HepG2 (cell line): Measurements from ENCODE around the gene ZNF74. TPM values are rescaled to one million over a fixed set of nuclear protein-coding genes. Genes with fewer than 3 reads are reported as not detected.

ENCODE experiments used
- ATAC-seq: fragments of 200-7000 bp; cut with Tn5 transposase; 3 replicates; pipeline ENCODE4 v1.9.1; 2020; ENCODE audit warnings: mild to moderate bottlenecking, moderate library complexity
- BruUV-seq: library from RNA; stranded (reverse); fragments of 400-500 nt; replicated peaks from 2 replicates; lab custom pipeline; 2021; lab: Mats Ljungman, UMichigan
- CTCF ChIA-PET: fragments of 300-600 bp; formaldehyde crosslinking; extraction: SDS; loops from one replicate; lab custom pipeline; 2021; ENCODE audit warnings: low total read pairs, inconsistent platforms, low intra/inter-chr PET ratio; lab: Yijun Ruan, JAX
- POLR2A ChIA-PET: fragments of 350-600 bp; sonication (Branson Sonifier 250); formaldehyde crosslinking; loops from one replicate; lab custom pipeline; 2020; ENCODE audit warnings: antibody characterized with exemption, inconsistent platforms; lab: Yijun Ruan, JAX
- DNase-seq: peaks from one replicate; pipeline ENCODE4 v3.0.0-alpha.2; 2015; ENCODE audit warnings: low spot score
- FAIRE-seq: peaks from 3 replicates; lab custom pipeline; 2011; peaks lifted over from hg19 to GRCh38; lab: Jason Lieb, UNC
- H2AFZ ChIP-seq: one replicate; pipeline ENCODE4 v1.6.1; 2011; ENCODE audit warnings: low read length, inconsistent platforms
- H3K27ac ChIP-seq: fragments of 300-600 bp; 3 replicates; pipeline ENCODE4 v1.8.0; 2011; ENCODE audit warnings: mixed run types, mild to moderate bottlenecking, mixed read lengths, low read length, inconsistent platforms; ENCODE audit not compliant: insufficient read depth; ENCODE audit errors: extremely low read length
- H3K27me3 ChIP-seq, 2 experiments: fragments of 200-600 bp in 1 of 2; 2 replicates in 1 of 2; 3 replicates in 1 of 2; pipeline versions ENCODE4 v1.6.0 to v1.8.0; 2011; ENCODE audit warnings: low read length in 2 of 2, mild to moderate bottlenecking in 2 of 2, moderate library complexity in 2 of 2, inconsistent platforms in 1 of 2; ENCODE audit not compliant: insufficient read depth in 2 of 2, control insufficient read depth in 1 of 2
- H3K36me3 ChIP-seq, 2 experiments: fragments of 200-600 bp in 1 of 2; replicated peaks in 1 of 2; 2 replicates in 1 of 2; 3 replicates in 1 of 2; pipeline versions ENCODE4 v1.5.1 to v1.8.0; 2011; ENCODE audit warnings: low read length in 2 of 2, inconsistent platforms in 1 of 2; ENCODE audit not compliant: insufficient read depth in 2 of 2, control insufficient read depth in 1 of 2
- H3K4me1 ChIP-seq: 2 replicates; pipeline ENCODE4 v1.5.1; 2012; ENCODE audit warnings: low read length, inconsistent platforms; ENCODE audit not compliant: insufficient read depth
- H3K4me2 ChIP-seq: 2 replicates; pipeline ENCODE4 v1.6.0; 2011; ENCODE audit warnings: low read depth, low read length, inconsistent platforms
- H3K4me3 ChIP-seq, 3 experiments: fragments of 200-600 bp in 1 of 3; sonication (generic), shearing (Covaris generic) in 1 of 3; replicated peaks in 1 of 3; 2 replicates each; pipeline ENCODE4 v1.5.1; 2011 to 2016; ENCODE audit warnings: low read length in 3 of 3, inconsistent platforms in 2 of 3, low read depth in 2 of 3, mild to moderate bottlenecking in 2 of 3, control low read depth in 1 of 3, mixed read lengths in 1 of 3; ENCODE audit not compliant: insufficient read depth in 1 of 3
- H3K79me2 ChIP-seq: one replicate; pipeline ENCODE4 v1.6.1; 2011; ENCODE audit warnings: low read length, inconsistent platforms; ENCODE audit not compliant: insufficient read depth
- H3K9ac ChIP-seq: 2 replicates; pipeline ENCODE4 v1.6.0; 2011; ENCODE audit warnings: mild to moderate bottlenecking, low read depth, low read length, inconsistent platforms; ENCODE audit not compliant: insufficient read depth
- H3K9me3 ChIP-seq: 2 replicates; pipeline ENCODE4 v1.5.1; 2012; ENCODE audit warnings: mild to moderate bottlenecking, low read length
- H4K20me1 ChIP-seq: 2 replicates; pipeline ENCODE4 v1.6.0; 2011; ENCODE audit warnings: inconsistent platforms, mild to moderate bottlenecking, low read length, moderate library complexity; ENCODE audit not compliant: insufficient read depth
- DPF2 ChIP-seq: sonication (generic); formaldehyde crosslinking; IDR thresholded peaks from 2 replicates; pipeline ENCODE4 v1.4.0; 2020; ENCODE audit warnings: mild to moderate bottlenecking, low read depth, missing genetic modification reagents, borderline replicate concordance
- ETV5 ChIP-seq: IDR thresholded peaks from 2 replicates; pipeline ENCODE4 v1.6.1; 2018; ENCODE audit warnings: missing biosample characterization, missing genetic modification reagents, inconsistent platforms, borderline replicate concordance
- KAT8 ChIP-seq: IDR thresholded peaks from 2 replicates; pipeline ENCODE4 v1.6.1; 2016; ENCODE audit warnings: missing genetic modification reagents, missing compliant biosample characterization
- MTF1 ChIP-seq: sonication (generic); formaldehyde crosslinking; IDR thresholded peaks from 2 replicates; pipeline ENCODE4 v1.5.0; 2020; ENCODE audit warnings: missing genetic modification reagents
- NFATC3 ChIP-seq: sonication (generic); formaldehyde crosslinking; IDR thresholded peaks from 2 replicates; pipeline ENCODE4 v1.5.1; 2020; ENCODE audit warnings: mild to moderate bottlenecking, missing genetic modification reagents
- NONO ChIP-seq, 2 experiments: fragments of 450-650 bp in 1 of 2; sonication (generic) in 1 of 2; formaldehyde crosslinking in 1 of 2; IDR thresholded peaks in 1 of 2; conservative IDR thresholded peaks in 1 of 2; 2 replicates each; pipeline versions ENCODE4 v1.6.1 to v1.8.0; 2017 to 2022; ENCODE audit warnings: mild to moderate bottlenecking in 1 of 2, missing genetic modification reagents in 1 of 2, moderate library complexity in 1 of 2
- PAF1 ChIP-seq: IDR thresholded peaks from 2 replicates; pipeline ENCODE4 v1.6.1; 2016; ENCODE audit warnings: missing genetic modification reagents, missing compliant biosample characterization
- RORA ChIP-seq: sonication (generic); formaldehyde crosslinking; IDR thresholded peaks from 2 replicates; pipeline ENCODE4 v1.5.0; 2020; ENCODE audit warnings: mild to moderate bottlenecking, missing genetic modification reagents, moderate library complexity
- SMARCE1 ChIP-seq: fragments of 450-650 bp; IDR thresholded peaks from 2 replicates; pipeline ENCODE4 v1.6.1; 2017; ENCODE audit warnings: borderline replicate concordance
- SUZ12 ChIP-seq: fragments of 150-350 bp; IDR thresholded peaks from 2 replicates; pipeline ENCODE4 v1.6.1; 2014; ENCODE audit warnings: low read depth, low read length
- ZBTB38 ChIP-seq: sonication (generic); formaldehyde crosslinking; IDR thresholded peaks from 2 replicates; pipeline ENCODE4 v1.5.1; 2020; ENCODE audit warnings: mild to moderate bottlenecking, missing genetic modification reagents
- ZBTB8A ChIP-seq: sonication (generic); formaldehyde crosslinking; IDR thresholded peaks from 2 replicates; pipeline ENCODE4 v1.4.0; 2020; ENCODE audit warnings: mild to moderate bottlenecking, low read depth, missing genetic modification reagents, borderline replicate concordance
- ZFY ChIP-seq: sonication (generic); formaldehyde crosslinking; IDR thresholded peaks from 2 replicates; pipeline ENCODE4 v1.4.0; 2020; ENCODE audit warnings: missing genetic modification reagents
- WGBS: methylation state at CpG from one replicate; pipeline ENCODE4 v1.1.6; 2017; ENCODE audit warnings: low lambda C conversion rate; 5-methylcytosine and 5-hydroxymethylcytosine counted together
- in situ Hi-C: cut with HindIII; loops from 2 replicates; pipeline ENCODE4 v1.10.0; 2017; ENCODE audit warnings: low pct_unique_long_range_greater_than_20kb; ENCODE audit not compliant: extremely low pct_ligation_motif_present
- intact Hi-C: fragments of 100-400 bp; cut with micrococcal nuclease; formaldehyde crosslinking; loops from one replicate; pipeline ENCODE4 v1.10.0; 2022; ENCODE audit not compliant: unreplicated experiment
- polyA plus RNA-seq, 8 experiments: library from polyadenylated mRNA; depleted of rRNA in 3 of 8; stranded (reverse) in 7 of 8; unstranded in 1 of 8; fragments of >200 nt; fragmentation: Illumina TruSeq in 4 of 8; extraction: Trizol in 4 of 8; gene quantifications; 2 replicates each; pipeline versions ENCODE4 v1.2.1 to v1.2.3, GENCODE V29; 2011 to 2016; ENCODE audit warnings: low read depth in 4 of 8, missing spikeins in 1 of 8, mixed read lengths in 1 of 8; ENCODE audit not compliant: insufficient read depth in 1 of 8
- total RNA-seq, 5 experiments: library from RNA; depleted of rRNA; stranded (reverse); fragments of >200 nt; fragmentation: Illumina TruSeq; extraction: Trizol; gene quantifications; 2 replicates each; pipeline ENCODE4 v1.2.3, GENCODE V29; 2016; ENCODE audit warnings: low read depth in 1 of 5
- TF ChIP-seq, protein P1 (sequence below): IDR thresholded peaks from 2 replicates; pipeline ENCODE4 v1.6.1; 2016; ENCODE audit warnings: missing compliant biosample characterization, missing genetic modification reagents, borderline replicate concordance
- TF ChIP-seq, protein P2 (sequence below): sonication (generic); formaldehyde crosslinking; IDR thresholded peaks from 2 replicates; pipeline ENCODE4 v1.8.1; 2022; ENCODE audit warnings: low read depth, mild to moderate bottlenecking, missing genetic modification reagents
- TF ChIP-seq, protein P3 (sequence below): IDR thresholded peaks from 2 replicates; pipeline ENCODE4 v1.6.1; 2016; ENCODE audit warnings: mild to moderate bottlenecking
- TF ChIP-seq, protein P4 (sequence below): sonication (generic); formaldehyde crosslinking; IDR thresholded peaks from 2 replicates; pipeline ENCODE4 v1.4.0; 2020; ENCODE audit warnings: low read depth, mild to moderate bottlenecking, missing genetic modification reagents

The ZNF74 gene
- total and polyA plus RNA-seq, 2 of the 13 experiments (the other 11 are each of a cell fraction or from before 2014, with no cell fraction given): 6.3 to 9.1 TPM

DNA sequence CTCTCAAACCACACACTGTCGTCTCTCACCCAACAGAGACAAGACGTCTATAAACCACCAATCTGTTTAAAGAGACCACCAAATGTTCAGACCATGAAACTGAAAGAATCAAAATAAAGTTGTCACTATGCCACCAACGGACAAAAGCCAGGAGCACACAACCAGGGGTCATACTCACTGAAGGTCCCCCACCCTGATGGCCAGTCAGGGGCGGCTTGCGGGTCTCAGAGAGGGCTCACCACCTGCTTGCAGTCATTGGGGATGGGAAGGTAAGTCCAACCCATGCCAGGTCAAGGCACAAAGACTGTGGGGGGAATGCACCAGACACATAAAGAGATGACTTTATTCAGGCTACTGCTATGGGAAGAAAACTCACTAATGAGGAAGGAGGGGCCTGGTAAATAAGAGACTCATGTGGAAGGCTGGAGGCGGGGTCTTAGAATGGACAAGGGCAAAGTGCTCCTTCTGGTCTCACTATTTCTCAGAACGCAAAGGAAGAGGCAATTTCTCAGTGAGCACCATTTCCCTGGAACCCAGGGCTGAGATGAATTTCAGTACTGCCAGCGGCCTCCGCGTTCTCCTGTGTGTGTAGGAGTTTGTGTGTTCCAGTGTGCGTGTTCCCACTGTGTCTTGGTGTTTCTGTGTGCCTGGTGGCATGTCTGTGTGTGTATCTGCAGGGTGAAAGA is 26.3 kb downstream of the ZNF74 start:
- H3K9me3 ChIP-seq: no peaks in the 10 kb centered on the region
- intact Hi-C loops (loop anchor here (10.0 kb wide), 1 partner anchor 75 kb away; the partner anchor contains the start of gene KLHL22), in situ Hi-C loops (loop anchor here (5.0 kb wide), 1 partner anchor 37 kb away; no protein-coding TSS in a partner anchor)
- FAIRE-seq: no peak
- no peaks in the 10 kb centered on the region for H3K79me2 ChIP-seq
- no peaks in the 10 kb centered on the region for H4K20me1 ChIP-seq
- H2AFZ ChIP-seq: no peak overlapping the region
- no peaks in the 10 kb centered on the region; a peak in 2 of 5 replicates for H3K27me3 ChIP-seq
- ChIA-PET POLR2A (interaction anchor here (1.0 kb wide), 1 partner anchor 20 kb away, joined by 3 read pairs; no protein-coding TSS in a partner anchor), CTCF (interaction anchor here (1.6 kb wide), 1 partner anchor 36 kb away, joined by 5 read pairs; no protein-coding TSS in a partner anchor)
- H3K36me3 ChIP-seq: no peaks in the 10 kb centered on the region
- 43% methylated on average over 10 of the region's 11 CpGs for WGBS
- no peak for DNase-seq
- peaks cover 65% of the 10 kb centered on the region for H3K4me1 ChIP-seq
- no peak overlapping the region for H3K9ac ChIP-seq
- peak overlapping the region; percentile 52; the same call in 1 of the 2 replicates for H3K4me2 ChIP-seq
- no peak overlapping the region for H3K27ac ChIP-seq
- ATAC-seq: no peak
- no TSS peak for BruUV-seq
- H3K4me3 ChIP-seq: 0 out of 6 replicates have a peak overlapping the region, but pooled peaks of 1 of the 3 experiments have one; percentile 3
- 0 out of 2 replicates have a peak, but pooled peaks have one; percentile 18 for TF ChIP-seq ZFY
- no peak for TF ChIP-seq RORA (CRISPR knock-in tag)
- TF ChIP-seq DPF2 (CRISPR knock-in tag): no peak
- TF ChIP-seq, protein P1, sequence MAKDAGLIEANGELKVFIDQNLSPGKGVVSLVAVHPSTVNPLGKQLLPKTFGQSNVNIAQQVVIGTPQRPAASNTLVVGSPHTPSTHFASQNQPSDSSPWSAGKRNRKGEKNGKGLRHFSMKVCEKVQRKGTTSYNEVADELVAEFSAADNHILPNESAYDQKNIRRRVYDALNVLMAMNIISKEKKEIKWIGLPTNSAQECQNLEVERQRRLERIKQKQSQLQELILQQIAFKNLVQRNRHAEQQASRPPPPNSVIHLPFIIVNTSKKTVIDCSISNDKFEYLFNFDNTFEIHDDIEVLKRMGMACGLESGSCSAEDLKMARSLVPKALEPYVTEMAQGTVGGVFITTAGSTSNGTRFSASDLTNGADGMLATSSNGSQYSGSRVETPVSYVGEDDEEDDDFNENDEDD (CRISPR knock-in tag): no peak
- no peak for TF ChIP-seq ETV5 (CRISPR knock-in tag)
- no peak for TF ChIP-seq SUZ12
- no peak for TF ChIP-seq PAF1 (CRISPR knock-in tag)
- TF ChIP-seq ZBTB8A (CRISPR knock-in tag): no peak
- TF ChIP-seq SMARCE1: no peak
- TF ChIP-seq ZBTB38: 0 out of 2 replicates have a peak, but pooled peaks have one; percentile 45
- no peak for TF ChIP-seq MTF1
- TF ChIP-seq NFATC3 (CRISPR knock-in tag): no peak
- TF ChIP-seq KAT8 (CRISPR knock-in tag): no peak
- TF ChIP-seq, protein P2, sequence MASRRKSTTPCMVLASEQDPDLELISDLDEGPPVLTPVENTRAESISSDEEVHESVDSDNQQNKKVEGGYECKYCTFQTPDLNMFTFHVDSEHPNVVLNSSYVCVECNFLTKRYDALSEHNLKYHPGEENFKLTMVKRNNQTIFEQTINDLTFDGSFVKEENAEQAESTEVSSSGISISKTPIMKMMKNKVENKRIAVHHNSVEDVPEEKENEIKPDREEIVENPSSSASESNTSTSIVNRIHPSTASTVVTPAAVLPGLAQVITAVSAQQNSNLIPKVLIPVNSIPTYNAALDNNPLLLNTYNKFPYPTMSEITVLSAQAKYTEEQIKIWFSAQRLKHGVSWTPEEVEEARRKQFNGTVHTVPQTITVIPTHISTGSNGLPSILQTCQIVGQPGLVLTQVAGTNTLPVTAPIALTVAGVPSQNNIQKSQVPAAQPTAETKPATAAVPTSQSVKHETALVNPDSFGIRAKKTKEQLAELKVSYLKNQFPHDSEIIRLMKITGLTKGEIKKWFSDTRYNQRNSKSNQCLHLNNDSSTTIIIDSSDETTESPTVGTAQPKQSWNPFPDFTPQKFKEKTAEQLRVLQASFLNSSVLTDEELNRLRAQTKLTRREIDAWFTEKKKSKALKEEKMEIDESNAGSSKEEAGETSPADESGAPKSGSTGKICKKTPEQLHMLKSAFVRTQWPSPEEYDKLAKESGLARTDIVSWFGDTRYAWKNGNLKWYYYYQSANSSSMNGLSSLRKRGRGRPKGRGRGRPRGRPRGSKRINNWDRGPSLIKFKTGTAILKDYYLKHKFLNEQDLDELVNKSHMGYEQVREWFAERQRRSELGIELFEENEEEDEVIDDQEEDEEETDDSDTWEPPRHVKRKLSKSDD: no peak
- TF ChIP-seq, protein P3, sequence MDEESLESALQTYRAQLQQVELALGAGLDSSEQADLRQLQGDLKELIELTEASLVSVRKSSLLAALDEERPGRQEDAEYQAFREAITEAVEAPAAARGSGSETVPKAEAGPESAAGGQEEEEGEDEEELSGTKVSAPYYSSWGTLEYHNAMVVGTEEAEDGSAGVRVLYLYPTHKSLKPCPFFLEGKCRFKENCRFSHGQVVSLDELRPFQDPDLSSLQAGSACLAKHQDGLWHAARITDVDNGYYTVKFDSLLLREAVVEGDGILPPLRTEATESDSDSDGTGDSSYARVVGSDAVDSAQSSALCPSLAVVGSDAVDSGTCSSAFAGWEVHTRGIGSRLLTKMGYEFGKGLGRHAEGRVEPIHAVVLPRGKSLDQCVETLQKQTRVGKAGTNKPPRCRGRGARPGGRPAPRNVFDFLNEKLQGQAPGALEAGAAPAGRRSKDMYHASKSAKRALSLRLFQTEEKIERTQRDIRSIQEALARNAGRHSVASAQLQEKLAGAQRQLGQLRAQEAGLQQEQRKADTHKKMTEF (CRISPR knock-in tag): no peak
- TF ChIP-seq NONO (IDR thresholded peaks at IDR 0.05): no peak
- TF ChIP-seq NONO (CRISPR knock-in tag; conservative IDR thresholded peaks at IDR 0.05): no peak
- TF ChIP-seq, protein P4, sequence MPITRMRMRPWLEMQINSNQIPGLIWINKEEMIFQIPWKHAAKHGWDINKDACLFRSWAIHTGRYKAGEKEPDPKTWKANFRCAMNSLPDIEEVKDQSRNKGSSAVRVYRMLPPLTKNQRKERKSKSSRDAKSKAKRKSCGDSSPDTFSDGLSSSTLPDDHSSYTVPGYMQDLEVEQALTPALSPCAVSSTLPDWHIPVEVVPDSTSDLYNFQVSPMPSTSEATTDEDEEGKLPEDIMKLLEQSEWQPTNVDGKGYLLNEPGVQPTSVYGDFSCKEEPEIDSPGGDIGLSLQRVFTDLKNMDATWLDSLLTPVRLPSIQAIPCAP (CRISPR knock-in tag): no peak
